Thoracic aorta (tissue), 2 donors: ENCODE results near the gene TECTA. TPM values are rescaled to one million over a fixed set of nuclear protein-coding genes. Genes with fewer than 3 reads are reported as not detected.

ENCODE experiments used
- ATAC-seq: fragments of 150-250 bp; one replicate; pipeline ENCODE4 v1.8.0; 2017; ENCODE audit warnings: low read depth; ENCODE audit not compliant: insufficient number of reproducible peaks, low FRiP score
- DNase-seq: peaks from one replicate; pipeline ENCODE4 v3.0.0-alpha.2; 2020; ENCODE audit warnings: low spot score
- H3K27ac ChIP-seq, 2 donors: fragments of 200-600 bp; sonication (generic); 1 replicate in 1 of 2; 2 replicates in 1 of 2; pipeline ENCODE4 v1.5.1; 2016; ENCODE audit warnings: mild to moderate bottlenecking in 2 of 2, moderate library complexity in 2 of 2
- H3K27me3 ChIP-seq: fragments of 200-600 bp; sonication (generic); replicated peaks from 2 replicates; pipeline ENCODE4 v1.6.0; 2016; ENCODE audit warnings: mild to moderate bottlenecking; ENCODE audit not compliant: insufficient read depth
- H3K36me3 ChIP-seq: fragments of 200-600 bp; sonication (generic); one replicate; pipeline ENCODE4 v1.5.1; 2016
- H3K4me1 ChIP-seq, 2 donors: fragments of 200-600 bp; sonication (generic); 1 replicate in 1 of 2; 2 replicates in 1 of 2; pipeline versions ENCODE4 v1.5.1 to v1.6.0; 2016; ENCODE audit warnings: low read depth in 2 of 2, mild to moderate bottlenecking in 1 of 2; ENCODE audit not compliant: control insufficient read depth in 1 of 2
- H3K4me3 ChIP-seq: fragments of 200-600 bp; sonication (generic); 2 replicates; pipeline ENCODE4 v1.5.1; 2016; ENCODE audit warnings: mild to moderate bottlenecking
- H3K9me3 ChIP-seq: fragments of 200-600 bp; sonication (generic); 2 replicates; pipeline ENCODE4 v1.5.1; 2016
- total RNA-seq, 2 donors: library from RNA; depleted of rRNA; stranded (reverse); fragments of >200 nt; gene quantifications; one replicate each; pipeline versions ENCODE4 v1.1.0 to v1.2.3, GENCODE V29; 2016
- TF ChIP-seq, protein P1 (sequence below): fragments of 200-600 bp; sonication (generic); IDR thresholded peaks from one replicate; pipeline ENCODE4 v1.5.1; 2019; ENCODE audit warnings: antibody characterized with exemption

Gene TECTA
- total RNA-seq, 2 donors from 2014 or later: 0.41 to 5.6 TPM

DNA sequence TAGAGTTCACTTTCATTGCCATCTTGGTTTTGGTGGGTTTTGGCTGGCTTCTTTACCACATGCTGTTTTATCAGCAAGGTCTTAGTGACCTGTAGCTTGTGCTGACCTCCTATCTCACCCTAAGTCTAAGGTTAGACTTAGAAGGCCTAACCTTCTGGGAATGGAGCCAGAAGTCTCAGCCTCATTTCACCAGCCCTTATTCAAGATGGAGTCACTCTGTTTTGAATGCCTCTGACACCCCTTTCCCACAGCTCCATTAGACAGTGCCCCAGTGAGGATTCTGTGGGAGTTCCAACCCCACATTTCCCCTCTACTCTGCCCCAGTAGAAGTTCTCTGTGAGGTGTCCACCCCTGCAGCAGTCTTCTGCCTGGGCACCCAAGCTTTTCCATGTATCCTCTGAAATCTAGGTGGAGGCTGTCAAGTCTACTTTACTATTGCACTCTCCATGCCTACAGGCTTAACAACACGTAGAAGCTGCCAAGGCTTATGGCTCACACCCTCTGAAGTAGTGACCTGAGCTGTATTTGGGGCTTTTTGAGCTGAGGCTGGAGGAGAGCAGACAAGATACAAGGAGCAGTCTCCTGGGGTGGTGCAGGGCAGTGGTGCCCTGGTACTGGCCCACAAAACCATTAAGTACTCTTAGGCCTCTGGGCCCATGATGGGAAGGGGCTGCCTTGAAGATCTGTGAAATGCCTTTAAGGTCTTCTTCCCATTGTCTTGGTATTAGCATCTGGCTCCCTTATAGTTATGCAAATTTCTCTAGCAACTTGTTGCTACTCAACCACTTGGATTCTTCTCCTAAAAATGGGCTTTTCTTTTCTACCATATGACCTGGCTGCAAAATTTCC, 125.6 kb downstream of the TECTA start:
- Histone ChIP-seq H3K4me1 (no peaks in the 10 kb centered on the region), H3K4me3 (no peak overlapping the region), H3K36me3 (no peaks in the 10 kb centered on the region), H3K27me3 (no peaks in the 10 kb centered on the region), H3K9me3 (no peaks in the 10 kb centered on the region), H3K27ac (no peak overlapping the region)
- ATAC-seq (no peak), DNase-seq (no peak)
- TF ChIP-seq, protein P1, sequence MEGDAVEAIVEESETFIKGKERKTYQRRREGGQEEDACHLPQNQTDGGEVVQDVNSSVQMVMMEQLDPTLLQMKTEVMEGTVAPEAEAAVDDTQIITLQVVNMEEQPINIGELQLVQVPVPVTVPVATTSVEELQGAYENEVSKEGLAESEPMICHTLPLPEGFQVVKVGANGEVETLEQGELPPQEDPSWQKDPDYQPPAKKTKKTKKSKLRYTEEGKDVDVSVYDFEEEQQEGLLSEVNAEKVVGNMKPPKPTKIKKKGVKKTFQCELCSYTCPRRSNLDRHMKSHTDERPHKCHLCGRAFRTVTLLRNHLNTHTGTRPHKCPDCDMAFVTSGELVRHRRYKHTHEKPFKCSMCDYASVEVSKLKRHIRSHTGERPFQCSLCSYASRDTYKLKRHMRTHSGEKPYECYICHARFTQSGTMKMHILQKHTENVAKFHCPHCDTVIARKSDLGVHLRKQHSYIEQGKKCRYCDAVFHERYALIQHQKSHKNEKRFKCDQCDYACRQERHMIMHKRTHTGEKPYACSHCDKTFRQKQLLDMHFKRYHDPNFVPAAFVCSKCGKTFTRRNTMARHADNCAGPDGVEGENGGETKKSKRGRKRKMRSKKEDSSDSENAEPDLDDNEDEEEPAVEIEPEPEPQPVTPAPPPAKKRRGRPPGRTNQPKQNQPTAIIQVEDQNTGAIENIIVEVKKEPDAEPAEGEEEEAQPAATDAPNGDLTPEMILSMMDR: no peak

DNA sequence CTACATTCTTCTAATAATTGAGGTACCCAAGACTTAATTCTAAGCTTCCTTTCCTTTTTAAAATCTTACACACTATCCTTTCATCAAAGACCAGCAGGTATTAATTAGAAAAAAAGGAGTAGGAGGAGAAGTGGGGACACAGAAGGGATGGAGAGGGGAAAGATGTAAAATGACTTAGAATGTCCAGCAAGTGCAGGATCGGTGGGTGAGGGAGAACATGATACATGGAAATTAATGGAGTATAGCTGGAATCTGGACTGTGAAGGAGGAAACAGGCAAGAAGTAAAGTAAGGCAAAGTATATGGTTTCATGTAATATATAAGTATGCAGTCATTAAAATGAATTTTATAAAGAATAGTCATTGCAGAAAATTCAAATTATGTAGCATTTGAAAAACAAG, 127.8 kb downstream of the TECTA start:
- DNase-seq (no peak), ATAC-seq (no peak)
- Histone ChIP-seq H3K36me3 (no peaks in the 10 kb centered on the region), H3K4me1 (no peaks in the 10 kb centered on the region), H3K4me3 (no peak overlapping the region), H3K27ac (no peak overlapping the region), H3K27me3 (no peaks in the 10 kb centered on the region), H3K9me3 (no peaks in the 10 kb centered on the region)
- TF ChIP-seq, protein P1: no peak

DNA sequence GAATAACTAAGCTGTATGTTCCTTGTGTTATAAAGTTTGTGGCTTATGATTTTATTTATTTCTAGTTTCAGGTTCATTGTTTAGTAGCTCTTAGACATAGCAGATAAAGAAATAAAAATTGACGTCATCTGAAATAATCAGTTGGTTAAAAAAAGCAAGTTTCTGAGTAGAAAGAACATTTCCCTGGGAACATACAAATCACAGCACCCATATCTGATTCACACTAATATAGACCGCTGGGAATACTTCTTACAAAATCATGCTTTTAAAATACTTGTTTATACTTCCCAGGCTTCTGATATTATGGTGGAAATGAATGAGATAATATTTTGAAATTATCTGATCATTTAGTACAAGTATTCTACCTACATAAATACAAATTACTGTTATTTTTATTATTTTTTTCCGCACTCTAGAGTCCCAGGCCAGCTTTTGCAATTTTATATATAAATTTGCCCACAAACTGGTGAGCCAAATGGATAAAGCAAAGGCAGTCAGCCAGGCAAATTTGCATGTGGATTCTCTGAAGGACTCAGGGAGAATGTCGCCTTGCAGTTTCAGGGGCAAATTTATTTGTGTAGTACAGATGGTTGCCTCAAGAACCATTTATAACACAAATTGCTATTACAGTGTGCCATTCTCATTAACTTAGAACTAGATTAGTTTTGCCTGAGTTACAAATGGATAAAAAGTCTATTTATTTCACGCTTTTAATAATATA, 128.6 kb downstream of the TECTA start:
- Histone ChIP-seq H3K4me3 (no peak overlapping the region), H3K27ac (no peak overlapping the region), H3K9me3 (no peaks in the 10 kb centered on the region), H3K27me3 (no peaks in the 10 kb centered on the region), H3K4me1 (no peaks in the 10 kb centered on the region), H3K36me3 (no peaks in the 10 kb centered on the region)
- TF ChIP-seq, protein P1: no peak
- DNase-seq (no peak), ATAC-seq (no peak)

DNA sequence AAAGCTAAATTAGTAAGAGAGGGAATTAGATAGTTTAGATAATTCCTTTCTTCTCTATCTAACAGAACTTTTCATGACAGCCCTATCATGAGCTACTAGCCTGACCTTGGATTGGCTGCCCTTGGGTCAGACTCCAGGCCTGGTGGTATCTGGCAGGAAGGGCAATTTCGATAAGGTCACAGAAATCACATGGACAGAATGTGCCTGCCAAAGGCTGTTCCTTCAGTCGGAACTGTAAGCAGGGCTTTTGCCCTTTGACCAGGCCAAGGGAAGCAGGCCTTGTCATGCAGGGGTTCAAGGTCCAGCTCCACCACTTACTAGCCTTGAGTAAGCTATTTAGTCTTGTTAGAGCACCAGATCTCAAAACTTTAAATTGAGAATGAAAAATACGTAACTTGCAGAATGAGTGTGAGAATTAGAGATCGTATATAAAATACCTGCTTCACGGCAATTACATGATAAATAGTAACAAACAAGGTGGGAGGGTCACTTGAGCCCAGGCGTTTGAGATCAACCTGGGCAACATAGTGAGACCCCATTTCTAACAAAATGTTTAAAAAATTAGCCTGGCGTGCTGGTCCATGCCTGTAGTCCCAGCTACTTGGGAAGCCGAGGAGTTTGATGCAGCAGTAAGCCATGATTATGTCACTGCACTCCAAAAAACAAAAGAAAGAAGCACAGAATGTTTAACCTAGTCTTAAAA, 130.7 kb downstream of the TECTA start:
- ATAC-seq: no peak

More for the DNA sequence above, 130.7 kb downstream of the TECTA start:
- TF ChIP-seq, protein P1: no peak
- no peaks in the 10 kb centered on the region for H3K9me3 ChIP-seq
- DNase-seq: no peak
- no peak overlapping the region for H3K27ac ChIP-seq
- H3K4me3 ChIP-seq: no peak overlapping the region
- H3K36me3 ChIP-seq: no peaks in the 10 kb centered on the region
- H3K27me3 ChIP-seq: no peaks in the 10 kb centered on the region
- H3K4me1 ChIP-seq: no peaks in the 10 kb centered on the region
